ENCODE measurements around the gene WDR45B. TPM values are rescaled to one million over a fixed set of nuclear protein-coding genes. Genes with fewer than 3 reads are reported as not detected.

The WDR45B gene
- total RNA-seq, 2 experiments from 2014 or later, result 61.7 to 81.9 TPM

DNA sequence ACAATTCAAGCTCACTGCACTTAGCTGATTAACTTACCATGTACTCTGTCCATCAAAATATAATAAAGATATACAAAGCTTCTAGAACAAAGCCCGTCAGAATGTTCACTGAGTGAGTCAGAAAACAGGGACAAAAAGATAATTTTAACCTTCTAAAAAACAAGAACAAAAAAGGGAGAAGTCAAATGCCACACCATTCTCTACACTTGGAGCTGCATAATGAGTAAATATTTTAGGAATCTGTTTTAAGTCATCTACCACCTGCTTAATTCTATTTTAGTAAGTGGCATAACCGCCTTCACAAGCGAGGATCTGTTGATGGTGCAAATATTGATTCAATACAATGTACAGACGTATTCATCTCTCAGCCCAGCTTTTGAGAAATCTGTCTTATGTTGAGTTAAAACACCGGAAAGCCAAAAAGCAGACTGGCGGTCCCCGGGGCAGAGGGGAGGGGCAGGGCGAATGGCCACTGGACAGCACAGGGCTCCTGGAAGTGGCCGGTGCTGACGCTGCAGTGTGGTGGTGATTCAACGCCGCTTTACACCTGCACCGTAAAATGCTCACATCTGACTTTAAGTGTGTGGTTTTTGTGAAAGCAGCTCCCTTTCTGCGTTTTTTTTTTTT lies 30.1 kb upstream of the WDR45B start:
- peaks cover 4% of the 10 kb centered on the region; the same call in 1 of the 2 replicates for H3K36me3 ChIP-seq (ENCODE audit: insufficient read depth, low read length)
- H3K27ac ChIP-seq (ENCODE audit: low read depth, low read length, poor library complexity, severe bottlenecking), result peak overlapping the region; percentile 98
- no peaks in the 10 kb centered on the region for H3K9me2 ChIP-seq (ENCODE audit: insufficient read depth, low read length)
- H2AFZ ChIP-seq (ENCODE audit: low read length), result peak overlapping the region; percentile 96
- no peaks in the 10 kb centered on the region for H3K79me2 ChIP-seq (ENCODE audit: insufficient read depth, low read depth, low read length)
- ChIA-PET CTCF (ENCODE audit: unreplicated experiment) (interaction anchor here (0.6 to 1.0 kb wide), 5 partner anchors 34 to 786 kb away, joined by 3 to 6 read pairs (median 3); partner anchors contain the start of gene FN3KRP), POLR2A (interaction anchor here (0.6 to 1.7 kb wide), 9 partner anchors 10 to 439 kb away, joined by 3 to 9 read pairs (median 4); partner anchors contain the start of gene FN3KRP)
- H3K9me3 ChIP-seq (ENCODE audit: low read length), result peaks cover 22% of the 10 kb centered on the region
- peak overlapping the region; percentile 60 for H3K4me3 ChIP-seq (ENCODE audit: low read depth, low read length, poor library complexity, severe bottlenecking)
- no peaks in the 10 kb centered on the region for H4K20me1 ChIP-seq (ENCODE audit: insufficient read depth, low read length)
- no peak for TF ChIP-seq EZH2phosphoT487 (IDR thresholded peaks at IDR 0.05; ENCODE audit: borderline replicate concordance, low read depth, low read length)
- no peak for TF ChIP-seq CTCF (conservative IDR thresholded peaks at IDR 0.05; ENCODE audit: low read length)
- DNase-seq (ENCODE audit: low spot score), result peak; percentile 86
- no TSS peak for BruUV-seq (replicated peaks)
- peaks cover 55% of the 10 kb centered on the region for H3K4me1 ChIP-seq (ENCODE audit: insufficient read depth, low read length, poor library complexity, severe bottlenecking)
- intact Hi-C loops (cut with micrococcal nuclease; ENCODE audit: unreplicated experiment), result loop anchor here (1.0 to 5.0 kb wide), 6 partner anchors 30 to 424 kb away; partner anchors contain the start of genes FN3KRP and TBCD
- peak overlapping the region; percentile 87 for H3K4me2 ChIP-seq (ENCODE audit: low read length)

DNA sequence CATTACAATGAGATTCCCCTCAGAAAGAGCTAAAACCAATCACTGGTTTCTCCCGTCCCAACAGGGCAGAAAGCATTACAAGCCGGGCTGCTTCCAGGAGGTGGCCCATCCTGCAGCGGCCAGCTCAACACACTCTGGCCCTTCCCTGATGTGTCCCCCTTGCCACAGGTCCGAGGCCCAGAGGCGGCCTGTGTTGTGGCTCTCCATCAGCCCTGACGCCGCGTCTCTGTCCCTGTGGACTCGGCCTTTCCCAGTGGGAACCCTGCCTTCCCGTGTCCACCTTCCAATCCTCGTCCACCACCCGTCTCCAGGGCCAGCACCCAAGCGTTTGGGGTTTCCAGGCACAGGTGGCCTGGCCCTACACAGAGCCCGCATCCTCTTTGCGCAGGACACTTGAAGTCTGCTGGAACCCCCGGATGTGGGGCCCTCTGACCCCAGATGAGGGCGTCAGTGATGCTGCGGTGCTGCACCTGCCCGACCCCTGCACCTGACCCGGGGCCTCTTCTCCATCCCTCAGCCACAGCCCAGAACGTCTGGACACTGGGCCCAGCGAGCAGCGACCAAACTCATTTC lies 29.2 kb upstream of the WDR45B start:
- intact Hi-C loops (cut with micrococcal nuclease; ENCODE audit: unreplicated experiment), result loop anchor here (5.0 kb wide), 3 partner anchors 75 to 425 kb away; partner anchors contain the start of gene TBCD
- H3K36me3 ChIP-seq (ENCODE audit: insufficient read depth, low read length), result peaks cover 4% of the 10 kb centered on the region; the same call in 1 of the 2 replicates
- TF ChIP-seq CTCF (conservative IDR thresholded peaks at IDR 0.05; ENCODE audit: low read length), result peak; percentile 45; the same call in 1 of the 2 replicates
- no peak for TF ChIP-seq EZH2phosphoT487 (IDR thresholded peaks at IDR 0.05; ENCODE audit: borderline replicate concordance, low read depth, low read length)
- H2AFZ ChIP-seq (ENCODE audit: low read length), result peak overlapping the region; percentile 96
- H3K9me2 ChIP-seq (ENCODE audit: insufficient read depth, low read length), result no peaks in the 10 kb centered on the region
- peak overlapping the region; percentile 98 for H3K27ac ChIP-seq (ENCODE audit: low read depth, low read length, poor library complexity, severe bottlenecking)
- ChIA-PET POLR2A (interaction anchor here (0.6 to 1.7 kb wide), 6 partner anchors 10 to 39 kb away, joined by 3 to 9 read pairs (median 5); partner anchors contain the start of gene FN3KRP), CTCF (ENCODE audit: unreplicated experiment) (interaction anchor here (0.5 to 0.9 kb wide), 2 partner anchors 9 to 195 kb away, joined by 3 to 4 read pairs; no protein-coding TSS in a partner anchor)
- peak; percentile 75 for DNase-seq (ENCODE audit: low spot score)
- H3K9me3 ChIP-seq (ENCODE audit: low read length), result peaks cover 19% of the 10 kb centered on the region
- no peaks in the 10 kb centered on the region for H4K20me1 ChIP-seq (ENCODE audit: insufficient read depth, low read length)
- peak overlapping the region; percentile 87 for H3K4me2 ChIP-seq (ENCODE audit: low read length)
- no peaks in the 10 kb centered on the region for H3K79me2 ChIP-seq (ENCODE audit: insufficient read depth, low read depth, low read length)
- H3K4me3 ChIP-seq (ENCODE audit: low read depth, low read length, poor library complexity, severe bottlenecking), result peak overlapping the region; percentile 60
- BruUV-seq (replicated peaks), result no TSS peak
- H3K4me1 ChIP-seq (ENCODE audit: insufficient read depth, low read length, poor library complexity, severe bottlenecking), result peaks cover 55% of the 10 kb centered on the region
